Natural killer cell (primary cell): ENCODE data around the gene IL4R. TPM values are rescaled to one million over a fixed set of nuclear protein-coding genes. Genes with fewer than 3 reads are reported as not detected.

Source experiments
- ATAC-seq, 3 donors: fragments of 150-1000 bp in 2 of 3; fragments of 200-7000 bp in 1 of 3; cut with Tn5 transposase; 1 replicate in 1 of 3; 2 replicates in 2 of 3; pipeline ENCODE4 v1.10.0; 2021; ENCODE audit warnings: mild to moderate bottlenecking in 2 of 3, moderate library complexity in 2 of 3
- DNase-seq, 2 donors: peaks; one replicate each; pipeline versions ENCODE4 v3.0.0 to v3.0.0-alpha.2; 2013 to 2021; ENCODE audit warnings: mixed read lengths in 1 of 2
- H3K27ac ChIP-seq: one replicate; pipeline ENCODE4 v1.5.1; 2013; ENCODE audit warnings: mild to moderate bottlenecking, low read length
- H3K27me3 ChIP-seq: one replicate; pipeline ENCODE4 v1.6.1; 2013; ENCODE audit warnings: low read length; ENCODE audit not compliant: control insufficient read depth, insufficient read depth
- H3K36me3 ChIP-seq: one replicate; pipeline ENCODE4 v1.6.1; 2013; ENCODE audit warnings: low read length; ENCODE audit not compliant: control insufficient read depth, insufficient read depth
- H3K4me1 ChIP-seq: one replicate; pipeline ENCODE4 v1.6.1; 2013; ENCODE audit warnings: low read length; ENCODE audit not compliant: control insufficient read depth, insufficient read depth
- H3K4me3 ChIP-seq: one replicate; pipeline ENCODE4 v1.5.1; 2013; ENCODE audit warnings: low read length
- H3K9me3 ChIP-seq: one replicate; pipeline ENCODE4 v1.6.1; 2013; ENCODE audit warnings: low read length; ENCODE audit not compliant: control insufficient read depth, insufficient read depth
- H3K27ac Mint-ChIP-seq, 2 donors: one replicate each; pipeline ENCODE4 v1.8.0; 2022; ENCODE audit warnings: mild to moderate bottlenecking in 2 of 2, mixed read lengths in 2 of 2, moderate library complexity in 1 of 2
- H3K27me3 Mint-ChIP-seq, 2 donors: one replicate each; pipeline ENCODE4 v1.8.0; 2022; ENCODE audit warnings: low read depth in 2 of 2, mixed read lengths in 2 of 2
- H3K36me3 Mint-ChIP-seq: one replicate; pipeline ENCODE4 v1.8.0; 2022; ENCODE audit warnings: mixed read lengths
- H3K4me1 Mint-ChIP-seq, 2 donors: one replicate each; pipeline ENCODE4 v1.8.0; 2022; ENCODE audit warnings: mixed read lengths in 2 of 2
- H3K4me3 Mint-ChIP-seq: one replicate; pipeline ENCODE4 v1.8.0; 2022; ENCODE audit warnings: mild to moderate bottlenecking, moderate library complexity, mixed read lengths
- H3K9me3 Mint-ChIP-seq, 2 donors: one replicate each; pipeline ENCODE4 v1.8.0; 2022; ENCODE audit warnings: mixed read lengths in 2 of 2
- CTCF ChIP-seq: fragments of 200-600 bp; IDR thresholded peaks from one replicate; pipeline ENCODE4 v1.8.0; 2022; ENCODE audit warnings: antibody characterized with exemption
- WGBS: methylation state at CpG from one replicate; pipeline ENCODE4 v1.1.7; 2013; ENCODE audit warnings: missing lambda C conversion rate; ENCODE audit not compliant: insufficient coverage; 5-methylcytosine and 5-hydroxymethylcytosine counted together
- intact Hi-C: fragments of 100-400 bp; cut with micrococcal nuclease; formaldehyde crosslinking; loops from one replicate; pipeline ENCODE4 v1.14.2; 2022
- total RNA-seq, 4 donors: library from RNA; stranded (reverse); fragments of 120-200 nt in 1 of 4; gene quantifications; one replicate each; pipeline versions ENCODE4 v1.2.3 to v1.2.4, GENCODE V29; 2013 to 2022

Gene IL4R
- total RNA-seq, 3 donors from 2014 or later (not counting 1 experiment from before 2014, with no cell fraction given), result 70.2 to 87.2 (median 86.0) TPM

- H3K9me3 ChIP-seq, result no peaks in the 10 kb centered on the region
- no peaks in the 10 kb centered on the region for H3K36me3 ChIP-seq
- no peak overlapping the region for H3K4me3 ChIP-seq
- peaks cover 11 to 12% of the 10 kb centered on the region in 2 donors for H3K4me1 Mint-ChIP-seq
- peaks cover 0 to 2% of the 10 kb centered on the region in 2 donors for H3K27me3 Mint-ChIP-seq
- H3K27ac Mint-ChIP-seq, result no peak overlapping the region
- H3K36me3 Mint-ChIP-seq, result peaks cover 9% of the 10 kb centered on the region
- WGBS, result 93% methylated on average over 6 of the region's 7 CpGs
- H3K4me3 Mint-ChIP-seq, result no peak overlapping the region
- H3K9me3 Mint-ChIP-seq, result peaks cover 2 to 6% of the 10 kb centered on the region in 2 donors
- TF ChIP-seq CTCF, result no peak
- peaks cover 43% of the 10 kb centered on the region for H3K4me1 ChIP-seq
- no peak for ATAC-seq
- H3K27ac ChIP-seq, result no peak overlapping the region
- DNase-seq, result no peak
- intact Hi-C loops, result no loop called here
- H3K27me3 ChIP-seq, result no peaks in the 10 kb centered on the region
Observed at GRCh38 chr16:27385398-27385797, 71.6 kb downstream of the IL4R start.

- Mint-ChIP-seq H3K4me1 (peaks cover 12% of the 10 kb centered on the region in 2 donors), H3K27ac (no peak overlapping the region), H3K36me3 (peaks cover 11% of the 10 kb centered on the region), H3K27me3 (peaks cover 0 to 2% of the 10 kb centered on the region in 2 donors), H3K9me3 (peaks cover 2 to 6% of the 10 kb centered on the region in 2 donors), H3K4me3 (no peak overlapping the region)
- no peak overlapping the region for H3K4me3 ChIP-seq
- no peaks in the 10 kb centered on the region for H3K27me3 ChIP-seq
- DNase-seq (no peak), ATAC-seq (no peak)
- intact Hi-C loops, result no loop called here
- H3K4me1 ChIP-seq, result peaks cover 38% of the 10 kb centered on the region
- no peak overlapping the region for H3K27ac ChIP-seq
- TF ChIP-seq CTCF, result no peak
- H3K36me3 ChIP-seq, result no peaks in the 10 kb centered on the region
- WGBS, result 98% methylated on average over 3 of the region's 4 CpGs
- no peaks in the 10 kb centered on the region for H3K9me3 ChIP-seq
Observed at GRCh38 chr16:27386674-27387073, 72.9 kb downstream of the IL4R start.

- Histone ChIP-seq H3K36me3 (no peaks in the 10 kb centered on the region), H3K27ac (no peak overlapping the region), H3K27me3 (no peaks in the 10 kb centered on the region), H3K4me3 (no peak overlapping the region), H3K9me3 (no peaks in the 10 kb centered on the region), H3K4me1 (peaks cover 27% of the 10 kb centered on the region)
- Mint-ChIP-seq H3K27me3 (peaks cover 0 to 2% of the 10 kb centered on the region in 2 donors), H3K4me3 (no peak overlapping the region), H3K4me1 (peaks cover 15 to 22% of the 10 kb centered on the region in 2 donors), H3K27ac (no peak overlapping the region), H3K9me3 (peaks cover 4 to 11% of the 10 kb centered on the region in 2 donors), H3K36me3 (peaks cover 22% of the 10 kb centered on the region)
- intact Hi-C loops, result no loop called here
- DNase-seq (no peak), ATAC-seq (no peak)
- no CpG with 5 or more reads among the region's 1 CpG for WGBS
- no peak for TF ChIP-seq CTCF
Observed at GRCh38 chr16:27387724-27388123, 74.0 kb downstream of the IL4R start.

GRCh38 chr16:27389272-27389961, 75.6 kb downstream of the IL4R start:
- H3K36me3 Mint-ChIP-seq, result peaks cover 32% of the 10 kb centered on the region
- no peak overlapping the region for H3K27ac Mint-ChIP-seq
- no peak for DNase-seq

More at GRCh38 chr16:27389272-27389961, 75.6 kb downstream of the IL4R start:
- peaks cover 12% of the 10 kb centered on the region for H3K4me1 ChIP-seq
- H3K4me3 ChIP-seq, result no peak overlapping the region
- no peak overlapping the region for H3K4me3 Mint-ChIP-seq
- H3K27me3 Mint-ChIP-seq, result no peaks in the 10 kb centered on the region
- no peak for TF ChIP-seq CTCF
- no peak for ATAC-seq
- H3K9me3 Mint-ChIP-seq, result peaks cover 2 to 11% of the 10 kb centered on the region in 2 donors
- no peaks in the 10 kb centered on the region for H3K9me3 ChIP-seq
- no peaks in the 10 kb centered on the region for H3K27me3 ChIP-seq
- intact Hi-C loops, result no loop called here
- no peak overlapping the region for H3K27ac ChIP-seq
- no peaks in the 10 kb centered on the region for H3K36me3 ChIP-seq
- 75% methylated on average over 7 of the region's 8 CpGs for WGBS
- H3K4me1 Mint-ChIP-seq, result peaks cover 24 to 33% of the 10 kb centered on the region in 2 donors
